Non-pigmented ciliary epithelial cell (primary cell): ENCODE results near the gene PRR14L.
A peak's percentile ranks its signal among the peaks of the same experiment; 100 is the strongest.
"Not testable (repeated sequence)": the region's sequence is repeated elsewhere in the genome, so short reads cannot be mapped to it uniquely, and the experiment has no call there.

ENCODE experiments used
- DNase-seq: peaks from one replicate; pipeline ENCODE4 v3.0.0-alpha.2; 2010; ENCODE audit warnings: low read depth

The PRR14L gene

GRCh38 chr22:31749636-31750364, at the start of gene PRR14L:
PRR14L (minus strand) TSS chr22:31750132; CDS start chr22:31738860, 11,272 bp downstream.
- peak; percentile 56 for DNase-seq

GRCh38 chr22:31799358-31799757, 49.4 kb upstream of the PRR14L start:
- not testable (repeated sequence) for DNase-seq

- DNase-seq, result no peak
Observed at GRCh38 chr22:31790240-31790639, 40.3 kb upstream of the PRR14L start.

- no peak for DNase-seq
Observed at GRCh38 chr22:31789803-31790202, 39.9 kb upstream of the PRR14L start.

GRCh38 chr22:31776231-31776630, 26.3 kb upstream of the PRR14L start:
- DNase-seq, result no peak

GRCh38 chr22:31773416-31773815, 23.5 kb upstream of the PRR14L start:
- no peak for DNase-seq

GRCh38 chr22:31768422-31769059, 18.6 kb upstream of the PRR14L start:
- DNase-seq, result no peak

GRCh38 chr22:31764785-31765184, 14.9 kb upstream of the PRR14L start:
- no peak for DNase-seq

- DNase-seq, result not testable (repeated sequence)
Observed at GRCh38 chr22:31758860-31759259, 8.9 kb upstream of the PRR14L start.

GRCh38 chr22:31757265-31757664, 7.3 kb upstream of the PRR14L start:
- DNase-seq, result no peak

GRCh38 chr22:31754813-31755212, 4.9 kb upstream of the PRR14L start:
- no peak for DNase-seq

GRCh38 chr22:31753634-31754501, 3.9 kb upstream of the PRR14L start, which contains the start of gene DEPDC5:
DEPDC5 (plus strand) TSS chr22:31754019; CDS start chr22:31754922, 903 bp downstream.
- DNase-seq, result no peak

- no peak for DNase-seq
Observed at GRCh38 chr22:31753005-31753633, 3.2 kb upstream of the PRR14L start.

GRCh38 chr22:31752096-31752847, 2.3 kb upstream of the PRR14L start:
- DNase-seq, result no peak

GRCh38 chr22:31750365-31751284, 693 bp upstream of the PRR14L start:
- no peak for DNase-seq

GRCh38 chr22:31748490-31748889, 1.4 kb downstream of the PRR14L start:
- no peak for DNase-seq

GRCh38 chr22:31747441-31747840, 2.5 kb downstream of the PRR14L start:
- no peak for DNase-seq

- DNase-seq, result no peak
Observed at GRCh38 chr22:31743871-31744270, 6.1 kb downstream of the PRR14L start.

- DNase-seq, result no peak
Observed at GRCh38 chr22:31742682-31743081, 7.2 kb downstream of the PRR14L start.

GRCh38 chr22:31742115-31742514, 7.8 kb downstream of the PRR14L start:
- no peak for DNase-seq
